Spleen (tissue), 11 donors: ENCODE results near the gene DENND1B. TPM values are rescaled to one million over a fixed set of nuclear protein-coding genes. Genes with fewer than 3 reads are reported as not detected.
A peak's percentile ranks its signal among the peaks of the same experiment; 100 is the strongest.

ENCODE experiments used
- DNase-seq: peaks from one replicate; pipeline ENCODE4 v3.0.0-alpha.2; 2020
- H3K27ac ChIP-seq, 8 donors: fragments of 200-600 bp; sonication (generic) in 7 of 8; 1 replicate in 4 of 8; 2 replicates in 4 of 8; pipeline versions ENCODE4 v1.5.0 to v1.8.0; 2016 to 2021; ENCODE audit warnings: inconsistent platforms in 4 of 8, mild to moderate bottlenecking in 4 of 8, moderate library complexity in 1 of 8
- H3K27me3 ChIP-seq, 7 donors: fragments of 200-600 bp; sonication (generic) in 6 of 7; replicated peaks in 1 of 7; 1 replicate in 4 of 7; 2 replicates in 3 of 7; pipeline versions ENCODE4 v1.5.0 to v1.8.0; 2016 to 2021; ENCODE audit warnings: inconsistent platforms in 3 of 7, mild to moderate bottlenecking in 1 of 7
- H3K36me3 ChIP-seq, 6 donors: fragments of 200-600 bp; sonication (generic) in 5 of 6; 1 replicate in 4 of 6; 2 replicates in 2 of 6; pipeline versions ENCODE4 v1.5.0 to v1.8.0; 2016 to 2021; ENCODE audit warnings: inconsistent platforms in 2 of 6
- H3K4me1 ChIP-seq, 6 donors: fragments of 200-600 bp; sonication (generic) in 5 of 6; 1 replicate in 3 of 6; 2 replicates in 3 of 6; pipeline versions ENCODE4 v1.5.0 to v1.8.0; 2016 to 2021; ENCODE audit warnings: inconsistent platforms in 3 of 6
- H3K4me3 ChIP-seq, 8 donors: fragments of 200-600 bp; sonication (generic) in 7 of 8; 1 replicate in 4 of 8; 2 replicates in 4 of 8; pipeline versions ENCODE4 v1.5.0 to v1.8.0; 2016 to 2021; ENCODE audit warnings: inconsistent platforms in 4 of 8, mild to moderate bottlenecking in 4 of 8, moderate library complexity in 2 of 8
- H3K9me3 ChIP-seq, 8 donors: fragments of 200-600 bp; sonication (generic) in 7 of 8; 1 replicate in 4 of 8; 2 replicates in 4 of 8; pipeline versions ENCODE4 v1.5.0 to v1.8.0; 2016 to 2021; ENCODE audit warnings: inconsistent platforms in 4 of 8
- CTCF ChIP-seq, 11 experiments: fragments of 200-600 bp in 7 of 11; fragments of 450-650 bp in 4 of 11; sonication (generic) in 4 of 11; IDR thresholded peaks in 8 of 11; conservative IDR thresholded peaks in 3 of 11; 1 replicate in 7 of 11; 2 replicates in 4 of 11; pipeline versions ENCODE4 v1.4.0 to v1.8.0; 2016 to 2021; ENCODE audit warnings: antibody characterized with exemption in 11 of 11, inconsistent platforms in 4 of 11, mild to moderate bottlenecking in 1 of 11
- POLR2A ChIP-seq, 3 donors: fragments of 450-650 bp; IDR thresholded peaks; one replicate each; pipeline ENCODE4 v1.5.1; 2017; ENCODE audit warnings: antibody characterized with exemption in 3 of 3, mild to moderate bottlenecking in 1 of 3
- POLR2AphosphoS5 ChIP-seq, 3 donors: sonication (generic); formaldehyde crosslinking; IDR thresholded peaks; one replicate each; pipeline ENCODE4 v1.5.1; 2017; ENCODE audit warnings: antibody characterized with exemption in 3 of 3
- WGBS, 5 donors: extraction: QIAGEN DNeasy Blood & Tissue Kit in 3 of 5; methylation state at CpG; one replicate each; pipeline versions ENCODE4 v1.1.5 to v1.1.7; 2013 to 2018; 5-methylcytosine and 5-hydroxymethylcytosine counted together
- intact Hi-C: fragments of 100-400 bp; cut with DNase I; formaldehyde crosslinking; loops from one replicate; pipeline ENCODE4 v1.15.0; 2023; ENCODE audit warnings: low total_unique reads
- polyA plus RNA-seq, 3 donors: library from polyadenylated mRNA; stranded (reverse); fragments of 200-250 nt; gene quantifications; one replicate each; pipeline ENCODE4 v1.2.1, GENCODE V29; 2013
- total RNA-seq, 7 donors: library from RNA; depleted of rRNA in 3 of 7; stranded (reverse); fragments of >200 nt in 3 of 7; fragmentation: NEBNext Ultra II Directional in 4 of 7; extraction: Animal tissue kit (Norgen Biotek cat#: 25700) in 4 of 7; gene quantifications; one replicate each; pipeline versions ENCODE4 v1.1.0 to v1.2.1, GENCODE V29; 2016 to 2021
- donor health status: healthy with polysubstance abuse.
- donor health status: DM: no; HTN: no; CAD: no; lungs with moderate emphysema.
- donor health status: DM: no; HTN: no; CAD: no.
- donor health status: Bipolar disorder and iron deficiency.
- donor health status: healthy.
- donor health status: DM: no; HTN: no; CAD: no.
- donor health status: DM: yes; HTN: yes; CAD: no.

The DENND1B gene
- total and polyA plus RNA-seq, 10 donors = 2.8 to 31.8 (median 19.6) TPM

GRCh38 chr1:197622371-197622770 lies 152.9 kb downstream of the DENND1B start:
- intact Hi-C loops = no loop called here
- Histone ChIP-seq H3K4me1 (no peaks in the 10 kb centered on the region), H3K4me3 (no peak overlapping the region), H3K36me3 (peaks cover 0 to 3% (median 0%) of the 10 kb centered on the region in 6 donors), H3K9me3 (no peaks in the 10 kb centered on the region), H3K27ac (no peak overlapping the region), H3K27me3 (no peaks in the 10 kb centered on the region)
- DNase-seq = no peak
- TF ChIP-seq CTCF (IDR thresholded peaks at IDR 0.05 in 8 of 11, conservative IDR thresholded peaks at IDR 0.05 in 3 of 11) (no peak), POLR2A (IDR thresholded peaks at IDR 0.05) (no peak)
- 97 to 100% (median 100%) methylated on average over 1 of the region's 1 CpG for WGBS, 5 donors

- no peaks in the 10 kb centered on the region for H3K4me1 ChIP-seq
- no peak for DNase-seq
- no peaks in the 10 kb centered on the region for H3K27me3 ChIP-seq
- H3K9me3 ChIP-seq = no peaks in the 10 kb centered on the region
- peaks cover 0 to 9% (median 0%) of the 10 kb centered on the region in 6 donors for H3K36me3 ChIP-seq
- H3K4me3 ChIP-seq = no peak overlapping the region
- TF ChIP-seq POLR2A (IDR thresholded peaks at IDR 0.05) (no peak), CTCF (IDR thresholded peaks at IDR 0.05 in 8 of 11, conservative IDR thresholded peaks at IDR 0.05 in 3 of 11) (no peak), POLR2AphosphoS5 (IDR thresholded peaks at IDR 0.05) (no peak)
- no peak overlapping the region for H3K27ac ChIP-seq
- intact Hi-C loops = loop anchor here (2.0 kb wide), 1 partner anchor 301 kb away; no protein-coding TSS in a partner anchor
Observed at GRCh38 chr1:197621761-197622160, 153.5 kb downstream of the DENND1B start.

GRCh38 chr1:197620714-197621163 lies 154.5 kb downstream of the DENND1B start:
- Histone ChIP-seq H3K9me3 (no peaks in the 10 kb centered on the region), H3K4me1 (peaks cover 0 to under 1% (median 0%) of the 10 kb centered on the region in 6 donors), H3K27me3 (no peaks in the 10 kb centered on the region), H3K4me3 (no peak overlapping the region), H3K27ac (no peak overlapping the region), H3K36me3 (peaks cover 0 to 15% (median 0%) of the 10 kb centered on the region in 6 donors)
- TF ChIP-seq CTCF (IDR thresholded peaks at IDR 0.05 in 8 of 11, conservative IDR thresholded peaks at IDR 0.05 in 3 of 11) = no peak
- no peak for DNase-seq
- 78 to 91% (median 84%) methylated on average over 5 of the region's 5 CpGs for WGBS, 5 donors
- intact Hi-C loops = loop anchor here (2.0 kb wide), 1 partner anchor 302 kb away; no protein-coding TSS in a partner anchor

GRCh38 chr1:197619008-197619640 lies 156.2 kb downstream of the DENND1B start:
- intact Hi-C loops = loop anchor here (5.0 kb wide), 1 partner anchor 248 kb away; no protein-coding TSS in a partner anchor

More at GRCh38 chr1:197619008-197619640, 156.2 kb downstream of the DENND1B start:
- Histone ChIP-seq H3K27me3 (no peaks in the 10 kb centered on the region), H3K4me3 (no peak overlapping the region), H3K4me1 (peaks cover 0 to 5% (median 0%) of the 10 kb centered on the region in 6 donors), H3K27ac (no peak overlapping the region), H3K36me3 (peaks cover 0 to 15% (median 0%) of the 10 kb centered on the region in 6 donors), H3K9me3 (no peaks in the 10 kb centered on the region)
- TF ChIP-seq CTCF (IDR thresholded peaks at IDR 0.05 in 8 of 11, conservative IDR thresholded peaks at IDR 0.05 in 3 of 11) (peak in 9 of 11 experiments; percentile 20 to 62 (median 39)), POLR2AphosphoS5 (IDR thresholded peaks at IDR 0.05) (no peak)
- no peak for DNase-seq
- 37 to 45% (median 42%) methylated on average over 2 of the region's 2 CpGs for WGBS, 5 donors
